Measurements from ENCODE around the gene FAAP20. TPM values are rescaled to one million over a fixed set of nuclear protein-coding genes. Genes with fewer than 3 reads are reported as not detected.

Gene FAAP20
- total and polyA plus RNA-seq, 2 of the 8 experiments (the other 6 are each of a cell fraction or from before 2014, with no cell fraction given) = 58.4 to 99.8 TPM

- DNase-seq (ENCODE audit: low read depth in 1 of 2, low spot score in 2 of 2) (no peak), FAIRE-seq (no peak)
- peaks cover 5% of the 10 kb centered on the region; the same call in 1 of the 2 replicates for H3K23me2 ChIP-seq (ENCODE audit: low read depth, low read length)
- no peak overlapping the region for H2AK5ac ChIP-seq (ENCODE audit: low read depth, low read length)
- H3K79me2 ChIP-seq (ENCODE audit: control insufficient read depth in 1 of 2, insufficient read depth in 2 of 2, low read length in 2 of 2) = peaks cover 0 to 15% of the 10 kb centered on the region in 2 experiments; a peak in 1 of 4 replicates
- no peak overlapping the region for H2BK120ac ChIP-seq (replicated peaks; ENCODE audit: low read depth, low read length)
- H3K4me3 ChIP-seq (ENCODE audit: extremely low read depth in 1 of 4, insufficient read depth in 2 of 4, low read depth in 3 of 4, low read length in 4 of 4) = no peak overlapping the region
- peaks cover 3 to 7% (median 4%) of the 10 kb centered on the region in 4 experiments; a peak in 6 of 8 replicates for H3K36me3 ChIP-seq (ENCODE audit: control insufficient read depth in 2 of 4, insufficient read depth in 4 of 4, low read length in 3 of 4)
- POLR2A ChIA-PET (ENCODE audit: partially characterized antibody) = interaction anchor here (0.8 to 1.8 kb wide), 8 partner anchors 8 to 194 kb away, joined by 3 to 5 read pairs (median 4); no protein-coding TSS in a partner anchor
- H3K14ac ChIP-seq (ENCODE audit: insufficient read length) = no peak overlapping the region
- CTCF ChIA-PET (ENCODE audit: partially characterized antibody) = interaction anchor here (0.6 to 14.1 kb wide), 5 partner anchors 12 to 313 kb away, joined by 3 to 154 read pairs (median 4); no protein-coding TSS in a partner anchor
- H3K18ac ChIP-seq (ENCODE audit: extremely low read depth, low read length) = no peak overlapping the region
- H2BK15ac ChIP-seq (ENCODE audit: low read length) = no peak overlapping the region
- H4K8ac ChIP-seq (ENCODE audit: extremely low read depth, insufficient read depth, low read length) = no peak overlapping the region
- H3K27ac ChIP-seq (ENCODE audit: low read depth, low read length) = no peak overlapping the region
- no peak overlapping the region for H2BK5ac ChIP-seq (ENCODE audit: low read depth, low read length)
- peaks cover 0 to 8% (median 3%) of the 10 kb centered on the region in 4 experiments; a peak in 5 of 7 replicates for H3K4me1 ChIP-seq (replicated peaks in 1 of 4; ENCODE audit: control insufficient read depth in 3 of 4, insufficient read depth in 4 of 4, low read length in 3 of 4)
- whole genome bisulfite sequencing, 2 experiments (ENCODE audit: extremely low coverage in 1 of 2, insufficient coverage in 1 of 2, insufficient read length in 1 of 2, insufficient replicate concordance in 2 of 2, low coverage in 1 of 2, low lambda C conversion rate in 2 of 2, missing lambda C conversion rate in 1 of 2) = 96% methylated on average over 13 of the region's 13 CpGs; no CpG with 5 or more reads in 1 of the 2 experiments
- no peak overlapping the region for H3K4me2 ChIP-seq (ENCODE audit: insufficient read depth in 1 of 2, low read depth in 2 of 2, low read length in 2 of 2)
- H3K79me1 ChIP-seq (ENCODE audit: low read depth, low read length) = peaks cover 2% of the 10 kb centered on the region; the same call in 1 of the 2 replicates
- no peak overlapping the region for H2BK12ac ChIP-seq (ENCODE audit: low read depth, low read length)
- H2BK20ac ChIP-seq (ENCODE audit: low read length) = no peak overlapping the region
- H3K4ac ChIP-seq (replicated peaks; ENCODE audit: insufficient read length, low read depth, low read length) = no peak overlapping the region
- H4K20me1 ChIP-seq (replicated peaks in 1 of 2; ENCODE audit: control insufficient read depth in 1 of 2, insufficient read depth in 2 of 2, low read length in 2 of 2) = peaks cover 4 to 12% of the 10 kb centered on the region in 2 experiments
- no peak overlapping the region for H3K56ac ChIP-seq (replicated peaks; ENCODE audit: insufficient read length, low read depth, low read length)
- H3K9ac ChIP-seq (replicated peaks in 1 of 4; ENCODE audit: extremely low read depth in 1 of 4, low read depth in 3 of 4, low read length in 3 of 4) = no peak overlapping the region
- H2AFZ ChIP-seq (ENCODE audit: low read length) = no peak overlapping the region
- H3K23ac ChIP-seq (ENCODE audit: insufficient read length) = no peak overlapping the region
- no peak overlapping the region for H4K5ac ChIP-seq (ENCODE audit: insufficient read length, low read depth, low read length)
- H3K9me3 ChIP-seq (ENCODE audit: insufficient read depth in 2 of 2, low read depth in 1 of 2, low read length in 1 of 2) = no peaks in the 10 kb centered on the region
- H4K91ac ChIP-seq (replicated peaks; ENCODE audit: insufficient read length, low read length) = no peak overlapping the region
- TF ChIP-seq POLR2AphosphoS5 (IDR thresholded peaks at IDR 0.05; ENCODE audit: low read depth, low read length) = no peak
- TF ChIP-seq RXRA (IDR thresholded peaks at IDR 0.05; ENCODE audit: insufficient read depth, low read depth, low read length) = no peak
- TF ChIP-seq POU5F1 (IDR thresholded peaks at IDR 0.05; ENCODE audit: low read depth, low read length) = no peak
- no peak for TF ChIP-seq SIRT6 (IDR thresholded peaks at IDR 0.05; ENCODE audit: low read length)
- no peak for TF ChIP-seq MAFK (IDR thresholded peaks at IDR 0.05; ENCODE audit: low read depth, low read length)
- H3K27me3 ChIP-seq (replicated peaks in 1 of 4; ENCODE audit: control insufficient read depth in 3 of 4, extremely low read depth in 1 of 4, insufficient read depth in 3 of 4, low read length in 3 of 4) = no peaks in the 10 kb centered on the region
Measured at GRCh38 chr1:2187619-2188018, 7.0 kb downstream of the FAAP20 start.

Data from H1 (cell line).